Astrocyte (in vitro differentiated cells and primary cell): ENCODE results near the gene ZIC4. TPM values are rescaled to one million over a fixed set of nuclear protein-coding genes. Genes with fewer than 3 reads are reported as not detected.
A peak's percentile ranks its signal among the peaks of the same experiment; 100 is the strongest.

ENCODE experiments used
- DNase-seq: peaks from one replicate; pipeline ENCODE4 v3.0.0-alpha.2; 2010; ENCODE audit warnings: low read depth
- FAIRE-seq: peaks from 2 replicates; lab custom pipeline; 2011; peaks lifted over from hg19 to GRCh38; lab: Jason Lieb, UNC
- H2AFZ ChIP-seq: 2 replicates; pipeline ENCODE4 v1.6.0; 2012; ENCODE audit warnings: low read depth, low read length, inconsistent platforms
- H3K27ac ChIP-seq: 2 replicates; pipeline ENCODE4 v1.5.1; 2011; ENCODE audit warnings: low read depth, low read length, inconsistent platforms
- H3K27me3 ChIP-seq: 2 replicates; pipeline ENCODE4 v1.6.0; 2011; ENCODE audit warnings: low read length, inconsistent platforms; ENCODE audit not compliant: insufficient read depth
- H3K36me3 ChIP-seq: 2 replicates; pipeline ENCODE4 v1.5.1; 2011; ENCODE audit warnings: low read length, inconsistent platforms; ENCODE audit not compliant: insufficient read depth
- H3K4me1 ChIP-seq: 2 replicates; pipeline ENCODE4 v1.5.1; 2011; ENCODE audit warnings: low read length, inconsistent platforms; ENCODE audit not compliant: insufficient read depth
- H3K4me2 ChIP-seq: 2 replicates; pipeline ENCODE4 v1.6.0; 2012; ENCODE audit warnings: low read length, inconsistent platforms
- H3K4me3 ChIP-seq: 2 replicates; pipeline ENCODE4 v1.5.1; 2011; ENCODE audit warnings: low read depth, mild to moderate bottlenecking, low read length, inconsistent platforms; ENCODE audit not compliant: insufficient read depth
- H3K79me2 ChIP-seq: 2 replicates; pipeline ENCODE4 v1.6.0; 2012; ENCODE audit warnings: mild to moderate bottlenecking, low read length, inconsistent platforms; ENCODE audit not compliant: insufficient read depth
- H3K9ac ChIP-seq: 2 replicates; pipeline ENCODE4 v1.6.0; 2012; ENCODE audit warnings: mild to moderate bottlenecking, low read length, inconsistent platforms
- H3K9me3 ChIP-seq: 2 replicates; pipeline ENCODE4 v1.5.1; 2012; ENCODE audit warnings: low read depth, mild to moderate bottlenecking, low read length, inconsistent platforms; ENCODE audit not compliant: insufficient read depth
- H4K20me1 ChIP-seq: 2 replicates; pipeline ENCODE4 v1.6.0; 2012; ENCODE audit warnings: low read length, inconsistent platforms; ENCODE audit not compliant: insufficient read depth
- H3K27ac Mint-ChIP-seq: one replicate; pipeline ENCODE4 v1.8.0; 2021; ENCODE audit warnings: mild to moderate bottlenecking, mixed read lengths; ENCODE audit not compliant: unreplicated experiment
- H3K27me3 Mint-ChIP-seq: one replicate; pipeline ENCODE4 v1.8.0; 2021; ENCODE audit warnings: low read depth, mixed read lengths; ENCODE audit not compliant: unreplicated experiment
- H3K36me3 Mint-ChIP-seq: one replicate; pipeline ENCODE4 v1.8.0; 2021; ENCODE audit warnings: low read depth, mixed read lengths; ENCODE audit not compliant: unreplicated experiment
- H3K4me1 Mint-ChIP-seq: one replicate; pipeline ENCODE4 v1.8.0; 2021; ENCODE audit warnings: low read depth, mixed read lengths; ENCODE audit not compliant: unreplicated experiment
- H3K4me3 Mint-ChIP-seq: one replicate; pipeline ENCODE4 v1.8.0; 2021; ENCODE audit warnings: mild to moderate bottlenecking, moderate library complexity, mixed read lengths; ENCODE audit not compliant: unreplicated experiment
- H3K9me3 Mint-ChIP-seq: one replicate; pipeline ENCODE4 v1.8.0; 2021; ENCODE audit warnings: mild to moderate bottlenecking, mixed read lengths; ENCODE audit not compliant: unreplicated experiment
- CTCF ChIP-seq: IDR thresholded peaks from 2 replicates; pipeline ENCODE4 v1.5.1; 2011; ENCODE audit warnings: low read depth, mild to moderate bottlenecking, inconsistent platforms, low read length, moderate library complexity; ENCODE audit not compliant: insufficient read depth
- EZH2 ChIP-seq: IDR thresholded peaks from 2 replicates; pipeline ENCODE4 v1.6.1; 2012; ENCODE audit warnings: mild to moderate bottlenecking, low read length, inconsistent platforms; ENCODE audit not compliant: insufficient read depth
- total RNA-seq: library from RNA; stranded (reverse); gene quantifications from 2 replicates; pipeline ENCODE4 v1.2.1, GENCODE V29; 2021

The ZIC4 gene
- total RNA-seq, 1 donor from 2014 or later = not detected

- H4K20me1 ChIP-seq = no peaks in the 10 kb centered on the region
- Mint-ChIP-seq H3K36me3 (no peaks in the 10 kb centered on the region), H3K27me3 (peaks cover 91% of the 10 kb centered on the region), H3K9me3 (peaks cover 19% of the 10 kb centered on the region), H3K4me3 (no peak overlapping the region), H3K4me1 (no peaks in the 10 kb centered on the region), H3K27ac (peak overlapping the region; percentile 19)
- no peaks in the 10 kb centered on the region for H3K36me3 ChIP-seq
- no peak overlapping the region for H3K27ac ChIP-seq
- no peak for FAIRE-seq
- H3K79me2 ChIP-seq = no peaks in the 10 kb centered on the region
- DNase-seq = no peak
- H3K27me3 ChIP-seq = peaks cover 76% of the 10 kb centered on the region
- H3K4me3 ChIP-seq = peak overlapping the region; percentile 61
- H3K9ac ChIP-seq = peak overlapping the region; percentile 59
- H3K4me1 ChIP-seq = no peaks in the 10 kb centered on the region
- no peak for TF ChIP-seq EZH2
- TF ChIP-seq CTCF = no peak
- H3K9me3 ChIP-seq = no peaks in the 10 kb centered on the region
- no peak overlapping the region for H2AFZ ChIP-seq
- H3K4me2 ChIP-seq = peak overlapping the region; percentile 81
Measured at GRCh38 chr3:147368561-147369221, 37.7 kb downstream of the ZIC4 start.

- H3K36me3 Mint-ChIP-seq = no peaks in the 10 kb centered on the region
- H3K4me3 ChIP-seq = no peak overlapping the region
- H3K79me2 ChIP-seq = no peaks in the 10 kb centered on the region
- TF ChIP-seq EZH2 (no peak), CTCF (no peak)
- no peaks in the 10 kb centered on the region for H3K9me3 ChIP-seq
- H3K4me1 Mint-ChIP-seq = no peaks in the 10 kb centered on the region
- H2AFZ ChIP-seq = no peak overlapping the region
- peaks cover 90% of the 10 kb centered on the region for H3K27me3 Mint-ChIP-seq
- H3K27me3 ChIP-seq = peaks cover 78% of the 10 kb centered on the region
- no peak for FAIRE-seq
- peaks cover 16% of the 10 kb centered on the region for H3K9me3 Mint-ChIP-seq
- H3K4me2 ChIP-seq = peak overlapping the region; percentile 81
- DNase-seq = no peak
- no peaks in the 10 kb centered on the region for H3K4me1 ChIP-seq
- no peaks in the 10 kb centered on the region for H4K20me1 ChIP-seq
- peak overlapping the region; percentile 59 for H3K9ac ChIP-seq
- no peak overlapping the region for H3K4me3 Mint-ChIP-seq
- no peaks in the 10 kb centered on the region for H3K36me3 ChIP-seq
- H3K27ac Mint-ChIP-seq = no peak overlapping the region
- H3K27ac ChIP-seq = no peak overlapping the region
Measured at GRCh38 chr3:147368151-147368550, 38.2 kb downstream of the ZIC4 start.

- H3K27ac Mint-ChIP-seq = no peak overlapping the region
- H3K27me3 Mint-ChIP-seq = peaks cover 89% of the 10 kb centered on the region
- Histone ChIP-seq H4K20me1 (no peaks in the 10 kb centered on the region), H3K9ac (no peak overlapping the region), H3K4me3 (no peak overlapping the region), H3K36me3 (no peaks in the 10 kb centered on the region), H3K79me2 (no peaks in the 10 kb centered on the region), H3K27me3 (peaks cover 74% of the 10 kb centered on the region), H3K27ac (no peak overlapping the region), H2AFZ (no peak overlapping the region), H3K9me3 (no peaks in the 10 kb centered on the region), H3K4me1 (no peaks in the 10 kb centered on the region), H3K4me2 (no peak overlapping the region)
- peaks cover 12% of the 10 kb centered on the region for H3K9me3 Mint-ChIP-seq
- H3K4me1 Mint-ChIP-seq = no peaks in the 10 kb centered on the region
- FAIRE-seq (no peak), DNase-seq (no peak)
- no peaks in the 10 kb centered on the region for H3K36me3 Mint-ChIP-seq
- no peak overlapping the region for H3K4me3 Mint-ChIP-seq
- no peak for TF ChIP-seq EZH2
Measured at GRCh38 chr3:147367676-147368075, 38.7 kb downstream of the ZIC4 start.
